ENCODE measurements around the gene RAPGEF1.
A peak's percentile ranks its signal among the peaks of the same experiment; 100 is the strongest.

Gene RAPGEF1

DNA sequence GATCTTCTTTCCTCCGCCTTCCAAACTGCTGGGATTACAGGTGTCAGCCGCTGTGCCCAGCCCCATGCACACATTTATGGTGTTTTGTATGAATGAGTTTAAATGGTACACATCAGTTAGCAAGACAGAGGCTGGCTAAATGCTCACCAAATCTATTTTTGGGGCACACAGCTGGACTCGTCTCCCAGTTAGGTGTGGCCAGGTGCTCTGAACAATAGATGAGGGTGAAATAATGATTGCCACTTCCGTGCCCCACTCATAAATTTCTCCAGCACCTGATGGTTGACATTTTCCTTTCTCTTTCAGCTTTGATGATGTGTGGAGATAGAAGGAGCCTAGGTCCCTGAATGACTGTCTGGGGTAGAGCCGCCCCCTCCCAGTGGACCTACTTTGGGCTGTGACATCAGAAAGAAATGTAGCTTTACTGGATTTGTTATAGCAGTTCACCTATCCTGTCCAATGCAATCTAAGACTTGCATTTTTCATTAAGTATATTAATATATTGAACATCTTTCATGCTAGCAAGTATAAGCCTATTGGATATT is 8.6 kb upstream of the RAPGEF1 start:
- peak; percentile 64 for DNase-seq

DNA sequence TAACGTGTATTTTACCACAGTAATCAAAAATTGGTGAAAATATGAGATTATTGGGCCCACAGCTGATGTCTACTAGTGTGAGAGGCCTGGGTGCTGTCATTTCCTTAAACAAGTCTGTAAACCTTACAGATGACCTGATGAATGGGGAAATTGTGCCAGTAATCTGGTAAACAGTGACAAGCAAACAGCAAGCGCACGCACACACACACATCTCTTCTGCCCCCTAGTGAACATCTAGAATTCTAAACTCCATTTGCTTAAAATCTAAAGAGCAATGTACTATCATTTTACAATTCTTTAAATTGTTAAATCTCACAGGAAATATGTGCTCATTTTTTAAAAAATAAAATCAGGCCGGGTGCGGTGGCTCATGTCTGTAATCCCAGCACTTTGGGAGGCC is 7.5 kb upstream of the RAPGEF1 start:
- no peak for DNase-seq

DNA sequence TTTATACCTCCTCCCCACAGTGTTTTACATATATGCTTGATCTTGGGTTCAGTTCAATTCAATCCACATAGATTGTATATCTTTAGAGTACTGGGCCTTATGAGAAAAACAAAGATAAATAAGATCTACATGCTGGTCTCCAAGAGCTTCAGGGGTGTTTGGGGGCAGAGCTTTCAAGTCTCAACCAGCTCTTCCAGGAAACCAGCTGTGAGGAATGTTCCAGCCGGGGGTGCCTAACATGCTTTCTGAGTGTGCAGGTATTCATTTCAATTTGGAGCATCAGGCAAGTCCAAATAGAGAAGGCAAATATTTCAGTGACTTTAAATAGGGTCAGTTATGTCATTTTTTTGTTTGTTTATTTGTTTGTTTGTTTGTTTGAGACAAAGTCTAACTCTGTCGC is 5.7 kb upstream of the RAPGEF1 start:
- no peak for DNase-seq

DNA sequence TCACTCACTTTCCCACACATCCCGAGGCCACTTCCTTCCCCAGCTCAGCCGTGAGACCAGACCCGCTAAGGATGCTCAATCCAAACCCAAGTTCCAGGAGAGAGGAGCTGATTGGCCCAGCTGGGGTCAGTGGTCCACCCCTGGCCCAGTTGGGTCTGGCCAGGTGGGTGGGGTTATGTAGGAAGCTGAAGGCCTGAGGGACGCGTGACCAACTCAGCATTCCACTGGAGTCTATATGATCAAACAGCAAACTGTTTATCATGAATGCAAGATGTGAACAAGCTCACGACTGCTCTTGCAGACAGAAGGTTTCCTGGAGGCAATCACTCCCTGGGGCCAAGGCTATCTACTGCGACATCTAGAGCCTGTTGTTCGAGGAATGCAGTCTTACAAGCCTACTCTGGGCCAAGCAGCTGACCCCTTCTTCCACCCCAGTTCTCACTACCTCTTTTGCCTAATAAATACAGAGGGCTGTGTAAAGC is 4.9 kb upstream of the RAPGEF1 start:
- DNase-seq, result no peak

- DNase-seq, result no peak
These were observed 4.4 kb upstream of the RAPGEF1 start for GRCh38 chr9:131744171-131744719.

- DNase-seq, result no peak
These were observed 3.6 kb upstream of the RAPGEF1 start for GRCh38 chr9:131743501-131743900.

- no peak for DNase-seq
These were observed 3.2 kb upstream of the RAPGEF1 start for GRCh38 chr9:131743096-131743495.

- DNase-seq, result no peak
These were observed 1.0 kb upstream of the RAPGEF1 start for GRCh38 chr9:131740898-131741297.

DNA sequence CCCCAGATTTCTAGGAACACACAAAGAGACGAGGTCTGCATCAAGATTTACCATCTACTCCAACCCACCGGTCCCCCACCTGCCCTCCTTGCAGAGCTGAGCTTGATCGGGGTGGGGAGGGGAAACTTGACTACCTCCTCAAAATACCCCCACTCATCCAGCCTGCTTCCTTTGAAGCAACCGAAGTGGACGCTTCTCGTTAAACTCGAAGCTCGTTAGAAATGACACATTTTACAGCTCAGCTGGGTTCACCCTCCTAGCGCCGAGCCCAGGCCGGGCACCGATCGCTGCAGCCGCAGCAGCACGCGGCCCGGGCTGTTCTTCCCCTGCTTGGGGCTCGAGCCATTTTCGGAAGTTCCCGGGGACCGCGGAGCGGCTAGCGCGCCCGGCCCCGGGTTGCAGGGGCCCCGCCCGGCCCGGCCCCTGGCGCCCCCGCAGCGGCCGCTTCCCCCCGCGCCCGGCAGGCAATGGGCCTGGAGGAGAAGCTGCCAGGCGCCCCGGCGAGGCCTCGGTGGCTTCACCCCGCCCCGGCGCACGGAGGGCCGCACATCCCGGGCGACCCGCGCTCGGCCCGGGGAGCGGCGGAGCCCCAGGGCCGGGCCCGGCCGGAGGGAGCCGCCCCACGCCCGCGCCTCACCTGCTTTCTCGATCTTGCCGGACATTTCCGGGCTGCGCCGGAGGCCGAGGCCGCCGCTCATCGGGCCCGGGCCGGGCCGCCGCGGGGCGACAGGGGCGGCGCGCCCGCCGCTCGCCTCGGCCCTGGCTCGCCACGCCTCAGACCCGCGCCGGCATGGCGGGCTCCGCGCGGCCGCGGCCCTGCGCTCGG is 530 bp downstream of the RAPGEF1 start:
- DNase-seq, result no peak

- no peak for DNase-seq
These were observed 1.4 kb downstream of the RAPGEF1 start for GRCh38 chr9:131738293-131739132.

- DNase-seq, result no peak
These were observed 2.5 kb downstream of the RAPGEF1 start for GRCh38 chr9:131737426-131737825.

GRCh38 chr9:131736431-131736830 is 3.4 kb downstream of the RAPGEF1 start:
- no peak for DNase-seq

DNA sequence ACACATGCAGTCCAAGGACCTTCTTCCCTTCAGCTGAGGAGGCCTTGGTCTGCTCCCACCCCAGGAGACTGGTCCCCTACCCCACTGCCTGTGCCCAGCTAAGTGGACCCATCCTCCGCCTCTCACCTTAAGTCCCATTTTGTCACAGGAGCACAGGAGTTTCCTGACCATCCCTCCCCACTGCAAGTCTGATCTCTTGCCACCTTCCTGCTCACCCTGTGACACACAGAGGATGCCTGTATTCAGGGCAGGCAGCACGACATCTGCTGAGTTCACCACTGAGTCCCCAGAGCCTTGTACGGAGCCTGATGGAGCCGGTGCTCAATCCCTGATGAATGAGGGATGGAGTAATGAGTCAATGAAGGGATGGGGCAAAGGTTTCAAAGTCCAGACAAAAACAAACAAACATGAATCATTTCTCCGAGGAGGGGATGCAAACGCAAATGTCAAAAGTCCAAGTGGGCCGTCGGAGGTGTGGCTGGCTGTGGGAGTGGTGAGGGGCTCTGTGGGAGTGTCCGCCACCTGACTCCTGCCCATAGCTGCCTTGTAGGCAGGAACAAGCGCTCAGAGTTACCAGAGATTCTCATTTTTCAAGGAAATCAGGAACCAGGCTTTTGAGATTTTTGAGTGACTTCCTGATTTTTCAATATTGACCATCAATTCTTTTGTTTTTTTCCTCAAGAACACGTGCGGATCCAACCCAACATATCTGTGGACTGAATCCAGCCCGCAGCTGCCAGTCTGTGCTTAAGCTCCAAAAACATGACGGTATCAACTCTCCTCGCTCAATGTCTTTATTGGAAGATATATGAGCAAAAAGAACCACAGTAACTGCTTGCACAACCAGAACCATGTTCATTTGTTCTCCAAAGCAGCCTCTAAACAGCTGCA is 4.4 kb downstream of the RAPGEF1 start:
- DNase-seq, result no peak

- DNase-seq, result no peak
These were observed 5.1 kb downstream of the RAPGEF1 start for GRCh38 chr9:131734781-131735180.

- DNase-seq, result no peak
These were observed 5.7 kb downstream of the RAPGEF1 start for GRCh38 chr9:131734165-131734610.

- DNase-seq, result no peak
These were observed 6.3 kb downstream of the RAPGEF1 start for GRCh38 chr9:131733541-131734061.

DNA sequence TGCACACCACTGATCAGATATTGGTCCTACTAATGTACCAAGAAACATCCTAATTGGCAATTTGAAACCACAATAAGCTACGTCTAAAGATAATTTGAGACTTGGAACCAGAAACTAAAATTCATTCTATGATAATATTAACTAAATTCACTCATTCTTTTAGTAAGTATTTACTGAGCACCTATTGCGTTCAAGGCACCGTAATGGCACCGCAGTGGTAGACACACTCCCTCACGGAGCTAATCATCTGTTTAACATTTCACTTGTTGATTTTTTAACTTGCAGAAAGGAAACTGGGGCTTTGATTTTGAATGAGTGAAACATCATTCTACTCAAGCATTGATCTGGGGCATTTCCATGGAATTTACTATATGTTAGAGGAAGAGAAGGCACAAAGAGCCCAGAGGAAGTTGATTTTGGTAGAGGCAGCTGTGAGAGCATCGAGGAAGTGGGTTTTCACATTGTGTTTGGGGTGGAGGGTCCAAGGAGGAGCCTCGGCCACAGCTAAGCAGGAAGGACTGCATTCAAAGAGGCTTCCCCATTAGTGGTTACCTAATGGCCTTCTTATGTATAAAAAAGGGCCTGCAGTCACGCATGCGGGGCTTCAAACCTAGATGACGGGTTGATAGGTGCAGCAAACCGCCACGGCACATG is 7.1 kb downstream of the RAPGEF1 start:
- no peak for DNase-seq

DNA sequence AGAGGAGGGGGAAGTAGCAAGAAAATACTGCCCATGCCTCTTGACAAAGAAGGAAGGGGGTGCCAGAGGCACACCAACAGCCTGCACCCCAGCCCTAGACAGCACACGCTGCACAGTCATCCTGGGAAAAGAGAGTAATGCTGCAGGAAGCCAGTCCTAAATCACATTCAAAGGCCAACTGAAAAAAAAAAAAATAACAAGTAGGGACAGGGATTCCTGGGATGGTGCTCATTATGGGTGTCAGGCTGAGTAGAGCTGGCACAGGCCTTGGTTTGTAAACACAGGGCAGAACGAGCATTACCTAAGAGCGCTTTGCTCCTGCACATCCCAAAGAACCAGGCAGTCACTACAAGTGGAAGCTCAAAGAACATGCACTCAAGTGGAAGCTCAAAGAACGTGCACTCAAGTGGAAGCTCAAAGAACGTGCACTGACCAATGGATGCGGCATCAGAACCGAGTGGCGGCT is 7.8 kb downstream of the RAPGEF1 start:
- peak; percentile 41 for DNase-seq

DNA sequence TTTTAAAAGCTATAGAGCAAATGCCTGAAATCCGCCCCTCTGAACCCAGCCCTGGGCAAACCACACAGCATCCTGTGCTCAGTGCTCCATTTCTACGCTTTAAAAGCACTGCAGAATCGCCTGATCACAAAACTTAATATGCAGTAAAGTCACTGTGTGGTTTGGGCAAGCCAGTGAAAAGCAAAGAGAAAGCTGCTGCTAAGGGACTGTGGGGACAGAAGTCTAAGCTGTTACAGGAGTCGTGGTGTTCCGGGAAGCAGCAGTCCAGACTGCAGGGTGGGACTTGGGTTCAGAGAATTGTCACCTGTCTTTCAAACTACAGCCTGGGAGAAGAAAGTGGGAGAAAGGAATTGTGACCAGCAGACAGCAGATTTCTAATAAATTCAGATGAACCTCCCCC is 8.2 kb downstream of the RAPGEF1 start:
- no peak for DNase-seq

DNA sequence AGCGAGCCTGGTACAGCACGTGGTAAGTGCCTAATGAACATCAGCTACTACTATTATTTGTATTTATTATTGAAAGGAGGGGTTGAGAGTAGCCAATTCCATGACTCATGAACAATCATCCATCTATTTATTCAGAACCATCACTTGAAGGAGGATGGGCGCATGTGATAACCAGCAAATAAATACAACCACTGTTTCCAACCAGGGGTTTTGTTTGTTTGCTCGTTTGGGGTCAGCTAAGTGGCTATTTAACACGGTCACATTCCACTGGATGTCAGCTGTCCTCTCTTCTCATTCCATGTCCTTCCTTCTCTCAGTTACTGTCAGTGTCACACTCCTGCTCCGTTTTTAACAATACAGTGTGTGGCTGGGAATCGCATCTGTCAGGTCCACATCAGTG is 8.6 kb downstream of the RAPGEF1 start:
- DNase-seq, result no peak

DNA sequence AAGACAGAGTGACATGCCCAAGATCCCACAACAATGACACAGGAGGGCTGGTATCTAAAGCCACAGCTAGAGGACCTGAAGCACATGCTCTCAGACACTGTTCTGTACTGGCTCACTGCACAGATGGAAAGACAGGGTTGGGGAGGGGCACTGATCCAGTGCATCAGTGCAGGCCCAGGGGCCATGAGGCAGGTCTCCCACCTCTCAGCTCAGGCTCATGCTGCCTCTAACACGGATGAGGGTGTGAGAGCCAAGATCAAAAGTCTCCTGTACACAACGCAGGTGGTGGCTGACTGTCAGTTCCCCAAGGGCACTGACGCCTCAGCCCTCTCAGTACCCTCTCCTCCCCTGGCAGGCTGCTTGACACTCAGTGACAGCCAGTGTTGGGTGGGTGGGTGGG is 10.9 kb downstream of the RAPGEF1 start:
- DNase-seq, result no peak
